Stimulated activated CD4-positive, alpha-beta T cell treated with anti-CD3 and anti-CD28 coated beads, TNF-alpha, amount 100 ng/mL, for 48 hours (primary cell): ENCODE measurements around the gene SENP8.

ENCODE experiments used
- DNase-seq, 3 donors: peaks; one replicate each; pipeline ENCODE4 v3.0.0-alpha.2; 2020; ENCODE audit warnings: low read depth in 3 of 3

SENP8 gene

GRCh38 chr15:72175186-72176044 is 57.2 kb downstream of the SENP8 start:
- no peak for DNase-seq

- no peak for DNase-seq
Measured at GRCh38 chr15:72176159-72176558, 58.0 kb downstream of the SENP8 start.

- no peak for DNase-seq
Measured at GRCh38 chr15:72176743-72177142, 58.5 kb downstream of the SENP8 start.

GRCh38 chr15:72178976-72179585 is 60.9 kb downstream of the SENP8 start:
- no peak for DNase-seq

GRCh38 chr15:72179950-72180581 is 61.9 kb downstream of the SENP8 start:
- no peak for DNase-seq

- DNase-seq: no peak
Measured at GRCh38 chr15:72180761-72181324, 62.6 kb downstream of the SENP8 start.

- DNase-seq: no peak
Measured at GRCh38 chr15:72182244-72182643, 64.0 kb downstream of the SENP8 start.

- DNase-seq: no peak
Measured at GRCh38 chr15:72182673-72183072, 64.5 kb downstream of the SENP8 start.

GRCh38 chr15:72183781-72184164 is 65.6 kb downstream of the SENP8 start:
- no peak for DNase-seq

- DNase-seq: no peak
Measured at GRCh38 chr15:72184165-72184811, 66.1 kb downstream of the SENP8 start.

- no peak for DNase-seq
Measured at GRCh38 chr15:72189250-72189902, 71.2 kb downstream of the SENP8 start.

GRCh38 chr15:72192416-72192815 is 74.2 kb downstream of the SENP8 start:
- no peak for DNase-seq
